Mammary epithelial cell (primary cell): ENCODE results near the gene GTF2H2.
"Not testable (repeated sequence)": the region's sequence is repeated elsewhere in the genome, so short reads cannot be mapped to it uniquely, and the experiment has no call there.

Experiments
- EZH2 ChIP-seq: IDR thresholded peaks from 2 replicates; pipeline ENCODE4 v1.6.1; 2012; ENCODE audit warnings: low read length, inconsistent platforms, borderline replicate concordance
- TF ChIP-seq, protein P1 (sequence below), 2 donors: IDR thresholded peaks in 1 of 2; conservative IDR thresholded peaks in 1 of 2; 2 replicates each; pipeline ENCODE4 v1.5.1; 2011 to 2012; ENCODE audit warnings: inconsistent platforms in 2 of 2, low read length in 2 of 2, mild to moderate bottlenecking in 2 of 2, control low read depth in 1 of 2, low read depth in 1 of 2; ENCODE audit not compliant: insufficient read depth in 1 of 2; ENCODE audit errors: extremely low read depth in 1 of 2

DNA sequence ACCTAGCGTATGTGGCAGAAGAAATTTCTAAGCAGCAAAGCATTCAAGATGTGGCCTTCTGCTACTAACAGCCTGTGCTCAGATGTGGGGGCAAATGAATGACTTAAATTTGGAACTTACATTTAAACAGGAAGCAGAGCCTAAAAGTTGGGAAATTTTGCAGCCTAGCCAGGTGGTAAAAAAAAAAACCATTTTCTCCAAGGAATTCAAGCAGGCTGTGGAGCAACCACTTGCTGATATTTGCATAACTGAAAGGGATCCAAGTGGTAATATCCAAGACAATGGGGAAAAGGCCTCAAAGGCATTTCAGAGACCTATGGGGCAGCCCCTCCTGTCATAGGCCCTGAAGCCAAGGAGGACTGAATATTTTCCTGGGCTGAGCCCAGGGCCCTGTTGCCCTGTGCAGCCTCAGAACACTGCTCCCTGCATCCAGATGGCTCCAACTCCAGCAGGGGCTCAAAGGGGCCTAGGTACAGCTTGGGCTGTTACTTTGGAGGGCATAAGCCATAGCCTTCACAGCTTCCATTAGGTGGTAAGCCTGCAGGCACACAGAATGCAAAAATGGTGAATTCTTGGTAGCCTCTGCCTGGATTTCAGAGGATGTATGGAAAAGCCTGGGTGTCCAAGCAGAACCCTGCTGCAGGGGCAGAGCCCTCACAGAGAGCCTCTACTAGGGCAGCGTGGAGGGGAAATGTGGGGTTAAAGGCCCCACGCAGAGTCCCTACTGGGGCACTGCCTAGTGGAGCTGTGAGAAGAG lies 29.9 kb upstream of the GTF2H2 start:
- TF ChIP-seq, protein P1, sequence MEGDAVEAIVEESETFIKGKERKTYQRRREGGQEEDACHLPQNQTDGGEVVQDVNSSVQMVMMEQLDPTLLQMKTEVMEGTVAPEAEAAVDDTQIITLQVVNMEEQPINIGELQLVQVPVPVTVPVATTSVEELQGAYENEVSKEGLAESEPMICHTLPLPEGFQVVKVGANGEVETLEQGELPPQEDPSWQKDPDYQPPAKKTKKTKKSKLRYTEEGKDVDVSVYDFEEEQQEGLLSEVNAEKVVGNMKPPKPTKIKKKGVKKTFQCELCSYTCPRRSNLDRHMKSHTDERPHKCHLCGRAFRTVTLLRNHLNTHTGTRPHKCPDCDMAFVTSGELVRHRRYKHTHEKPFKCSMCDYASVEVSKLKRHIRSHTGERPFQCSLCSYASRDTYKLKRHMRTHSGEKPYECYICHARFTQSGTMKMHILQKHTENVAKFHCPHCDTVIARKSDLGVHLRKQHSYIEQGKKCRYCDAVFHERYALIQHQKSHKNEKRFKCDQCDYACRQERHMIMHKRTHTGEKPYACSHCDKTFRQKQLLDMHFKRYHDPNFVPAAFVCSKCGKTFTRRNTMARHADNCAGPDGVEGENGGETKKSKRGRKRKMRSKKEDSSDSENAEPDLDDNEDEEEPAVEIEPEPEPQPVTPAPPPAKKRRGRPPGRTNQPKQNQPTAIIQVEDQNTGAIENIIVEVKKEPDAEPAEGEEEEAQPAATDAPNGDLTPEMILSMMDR (conservative IDR thresholded peaks at IDR 0.05 in 1 of 2, IDR thresholded peaks at IDR 0.05 in 1 of 2; ENCODE audit: extremely low read depth in 1 of 2, insufficient read depth in 1 of 2, low read depth in 1 of 2, low read length in 2 of 2), result not testable (repeated sequence)
- TF ChIP-seq EZH2, result not testable (repeated sequence)
